B cell (primary cell): ENCODE data around the gene BTBD8.

Experiments
- EZH2 ChIP-seq: IDR thresholded peaks from 2 replicates; pipeline ENCODE4 v1.6.1; 2012; ENCODE audit warnings: borderline replicate concordance, low read depth, mild to moderate bottlenecking, moderate library complexity, low read length; ENCODE audit not compliant: insufficient read depth, poor library complexity, severe bottlenecking
- TF ChIP-seq, protein P1 (sequence below): fragments of 200-600 bp; IDR thresholded peaks from one replicate; pipeline ENCODE4 v1.8.0; 2022; ENCODE audit warnings: antibody characterized with exemption, mild to moderate bottlenecking

DNA sequence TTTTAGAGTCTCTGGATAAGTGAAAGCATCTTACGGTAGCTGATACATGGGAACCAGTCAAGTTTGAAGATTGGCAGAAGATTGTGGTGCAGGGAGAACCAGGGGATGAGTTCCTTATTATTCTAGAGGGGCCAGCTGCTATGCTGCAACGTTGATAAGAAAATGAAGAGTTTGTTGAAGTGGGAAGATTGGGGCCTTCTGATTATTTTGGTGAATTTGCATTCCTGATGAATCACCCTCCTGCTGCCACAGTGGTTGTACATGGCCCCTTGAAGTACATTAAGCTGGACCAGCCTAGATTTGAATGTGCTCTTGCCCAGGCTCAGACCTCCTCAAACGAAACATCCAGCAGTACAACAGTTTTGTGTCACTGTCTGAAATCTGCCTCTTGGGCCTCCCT lies 45.9 kb downstream of the BTBD8 start:
- TF ChIP-seq, protein P1, sequence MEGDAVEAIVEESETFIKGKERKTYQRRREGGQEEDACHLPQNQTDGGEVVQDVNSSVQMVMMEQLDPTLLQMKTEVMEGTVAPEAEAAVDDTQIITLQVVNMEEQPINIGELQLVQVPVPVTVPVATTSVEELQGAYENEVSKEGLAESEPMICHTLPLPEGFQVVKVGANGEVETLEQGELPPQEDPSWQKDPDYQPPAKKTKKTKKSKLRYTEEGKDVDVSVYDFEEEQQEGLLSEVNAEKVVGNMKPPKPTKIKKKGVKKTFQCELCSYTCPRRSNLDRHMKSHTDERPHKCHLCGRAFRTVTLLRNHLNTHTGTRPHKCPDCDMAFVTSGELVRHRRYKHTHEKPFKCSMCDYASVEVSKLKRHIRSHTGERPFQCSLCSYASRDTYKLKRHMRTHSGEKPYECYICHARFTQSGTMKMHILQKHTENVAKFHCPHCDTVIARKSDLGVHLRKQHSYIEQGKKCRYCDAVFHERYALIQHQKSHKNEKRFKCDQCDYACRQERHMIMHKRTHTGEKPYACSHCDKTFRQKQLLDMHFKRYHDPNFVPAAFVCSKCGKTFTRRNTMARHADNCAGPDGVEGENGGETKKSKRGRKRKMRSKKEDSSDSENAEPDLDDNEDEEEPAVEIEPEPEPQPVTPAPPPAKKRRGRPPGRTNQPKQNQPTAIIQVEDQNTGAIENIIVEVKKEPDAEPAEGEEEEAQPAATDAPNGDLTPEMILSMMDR = no peak
- no peak for TF ChIP-seq EZH2
